Lower lobe of right lung (tissue), 2 donors: ENCODE measurements around the gene ALG11. TPM values are rescaled to one million over a fixed set of nuclear protein-coding genes. Genes with fewer than 3 reads are reported as not detected.

Source experiments
- ATAC-seq, 2 donors: fragments of 200-7000 bp; cut with Tn5 transposase; one replicate each; pipeline ENCODE4 v1.9.1; 2020 to 2022; ENCODE audit warnings: mild to moderate bottlenecking in 2 of 2, moderate library complexity in 2 of 2
- DNase-seq: peaks from one replicate; pipeline ENCODE4 v3.0.0-alpha.2; 2020
- H3K27ac ChIP-seq: fragments of 200-600 bp; one replicate; pipeline ENCODE4 v1.8.0; 2022
- H3K27me3 ChIP-seq: fragments of 200-600 bp; one replicate; pipeline ENCODE4 v1.8.0; 2022; ENCODE audit warnings: low read depth
- H3K36me3 ChIP-seq: fragments of 200-600 bp; one replicate; pipeline ENCODE4 v1.8.0; 2022; ENCODE audit warnings: mild to moderate bottlenecking
- H3K4me1 ChIP-seq: fragments of 200-600 bp; one replicate; pipeline ENCODE4 v1.8.0; 2022
- H3K4me3 ChIP-seq: fragments of 200-600 bp; one replicate; pipeline ENCODE4 v1.8.0; 2022; ENCODE audit warnings: mild to moderate bottlenecking
- H3K9me3 ChIP-seq: fragments of 200-600 bp; one replicate; pipeline ENCODE4 v1.8.0; 2022
- CTCF ChIP-seq: fragments of 200-600 bp; IDR thresholded peaks from one replicate; pipeline ENCODE4 v1.8.0; 2022; ENCODE audit warnings: antibody characterized with exemption, mild to moderate bottlenecking
- intact Hi-C: fragments of 100-400 bp; cut with DNase I; formaldehyde crosslinking; loops from one replicate; pipeline ENCODE4 v1.11.0; 2022
- total RNA-seq: library from RNA; stranded (reverse); fragmentation: NEBNext Ultra II Directional; extraction: Animal tissue kit (Norgen Biotek cat#: 25700); gene quantifications from one replicate; pipeline ENCODE4 v1.2.1, GENCODE V29; 2021
- donor health status: DM: no; HTN: yes; CAD: no; lungs with severe emphysema.

ALG11 gene
- total RNA-seq, 1 donor from 2014 or later, result 34.5 TPM

DNA sequence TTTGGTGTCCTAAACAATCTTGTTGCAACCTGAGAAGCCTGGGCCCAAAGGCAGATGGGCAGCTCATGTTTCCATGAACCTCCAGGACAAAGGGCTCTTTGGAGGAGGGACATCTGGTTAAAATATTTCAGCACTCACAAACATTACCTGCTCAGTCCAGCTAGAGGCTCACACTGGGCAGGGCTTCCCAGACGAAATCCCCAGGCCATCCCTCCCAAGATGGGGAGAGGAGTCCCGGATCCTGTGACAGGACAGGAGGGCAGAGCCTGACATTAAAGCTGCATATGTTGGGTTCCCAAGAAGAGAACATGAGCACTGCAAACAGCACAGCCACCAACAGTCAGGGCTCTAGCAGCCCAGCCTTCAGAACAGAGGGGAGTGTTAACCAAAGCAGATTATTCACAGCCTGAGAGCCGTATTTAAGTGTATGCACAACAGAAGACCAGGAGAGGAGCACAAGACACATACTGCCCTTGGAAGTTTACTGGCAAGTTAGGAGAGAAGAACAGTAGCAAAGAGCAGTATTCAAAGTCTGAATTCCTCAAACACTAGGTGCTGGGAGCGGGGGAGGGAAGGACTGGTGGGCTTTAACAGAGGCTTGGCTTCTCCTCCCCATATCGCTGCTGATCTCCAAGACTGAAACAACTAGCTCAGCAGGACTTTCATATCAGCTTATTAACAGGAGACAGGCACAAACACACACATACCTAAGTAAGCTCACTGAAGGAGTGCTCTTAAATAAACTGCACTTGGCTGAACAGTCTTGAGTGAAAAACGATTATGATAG, 13.3 kb upstream of the ALG11 start:
- H3K4me1 ChIP-seq, result peaks cover 21% of the 10 kb centered on the region
- no peaks in the 10 kb centered on the region for H3K27me3 ChIP-seq
- H3K36me3 ChIP-seq, result no peaks in the 10 kb centered on the region
- H3K9me3 ChIP-seq, result no peaks in the 10 kb centered on the region
- peak in 1 of 2 donors; percentile 47 for ATAC-seq
- H3K27ac ChIP-seq, result no peak overlapping the region
- H3K4me3 ChIP-seq, result no peak overlapping the region
- intact Hi-C loops, result loop anchor here (10.0 kb wide), 1 partner anchor 126 kb away; the partner anchor contains the start of gene NEK5
- DNase-seq, result no peak
- no peak for TF ChIP-seq CTCF

- intact Hi-C loops, result loop anchor here (10.0 kb wide), 1 partner anchor 125 kb away; the partner anchor contains the start of gene NEK5
- Histone ChIP-seq H3K27ac (no peak overlapping the region), H3K4me3 (no peak overlapping the region), H3K27me3 (no peaks in the 10 kb centered on the region), H3K36me3 (no peaks in the 10 kb centered on the region), H3K4me1 (peaks cover 21% of the 10 kb centered on the region), H3K9me3 (no peaks in the 10 kb centered on the region)
- ATAC-seq, result peak; percentile 44 to 65
- no peak for TF ChIP-seq CTCF
- peak; percentile 52 for DNase-seq
Measured at GRCh38 chr13:51999510-51999911, 12.7 kb upstream of the ALG11 start.

DNA sequence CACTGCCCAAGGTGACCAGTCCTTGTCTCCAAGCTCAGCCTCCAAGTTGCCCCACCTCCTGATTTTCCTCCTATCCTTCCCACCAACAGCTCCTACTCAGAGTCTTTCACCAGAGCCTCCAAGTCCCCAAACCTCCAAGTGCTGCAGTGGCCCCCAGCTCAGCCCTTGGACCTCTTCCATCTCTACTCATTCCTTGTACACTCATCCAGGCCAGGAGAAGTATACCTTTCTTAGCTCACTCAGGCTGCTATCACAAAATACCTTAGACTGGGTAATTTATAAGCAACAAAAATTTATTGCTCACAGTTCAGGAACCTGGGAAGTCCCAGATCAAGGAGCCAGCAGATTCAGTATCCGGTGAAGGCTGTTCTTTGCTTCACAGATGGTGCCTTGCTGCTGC, 12.3 kb upstream of the ALG11 start:
- intact Hi-C loops, result loop anchor here (10.0 kb wide), 1 partner anchor 125 kb away; the partner anchor contains the start of gene NEK5
- no peak for TF ChIP-seq CTCF
- H3K27ac ChIP-seq, result no peak overlapping the region

GRCh38 chr13:52001120-52001731, 11.0 kb upstream of the ALG11 start:
- TF ChIP-seq CTCF, result peak; percentile 76
- peak; percentile 59 to 60 for ATAC-seq
- Histone ChIP-seq H3K9me3 (no peaks in the 10 kb centered on the region), H3K4me3 (no peak overlapping the region), H3K27ac (no peak overlapping the region), H3K4me1 (peaks cover 4% of the 10 kb centered on the region), H3K27me3 (no peaks in the 10 kb centered on the region), H3K36me3 (no peaks in the 10 kb centered on the region)
- DNase-seq, result no peak
- intact Hi-C loops, result no loop called here

More for the DNA sequence above, 12.3 kb upstream of the ALG11 start:
- ATAC-seq, result no peak
- Histone ChIP-seq H3K4me1 (peaks cover 17% of the 10 kb centered on the region), H3K27me3 (no peaks in the 10 kb centered on the region), H3K4me3 (no peak overlapping the region), H3K9me3 (no peaks in the 10 kb centered on the region), H3K36me3 (no peaks in the 10 kb centered on the region)
- no peak for DNase-seq

- Histone ChIP-seq H3K27ac (no peak overlapping the region), H3K36me3 (no peaks in the 10 kb centered on the region), H3K9me3 (no peaks in the 10 kb centered on the region), H3K27me3 (no peaks in the 10 kb centered on the region), H3K4me1 (no peaks in the 10 kb centered on the region), H3K4me3 (no peak overlapping the region)
- DNase-seq (no peak), ATAC-seq (no peak)
- no peak for TF ChIP-seq CTCF
- intact Hi-C loops, result no loop called here
Measured at GRCh38 chr13:52002361-52002760, 9.8 kb upstream of the ALG11 start.
